Head of caudate nucleus (tissue), 42 donors: ENCODE measurements around the gene CAPZB.
A peak's percentile ranks its signal among the peaks of the same experiment; 100 is the strongest.

Experiments used
- DNase-seq, 42 donors: peaks; one replicate each; pipeline versions ENCODE4 v3.0.0 to v3.0.0-alpha.2; 2020 to 2021; ENCODE audit warnings: mixed read lengths in 7 of 42
- intact Hi-C: fragments of 100-400 bp; cut with DNase I; formaldehyde crosslinking; loops from one replicate; pipeline ENCODE4 v1.15.0; 2022

CAPZB gene

GRCh38 chr1:19370453-19371170 is 114.7 kb downstream of the CAPZB start:
- intact Hi-C loops = no loop called here
- no peak for DNase-seq

GRCh38 chr1:19369396-19370090 is 115.8 kb downstream of the CAPZB start:
- intact Hi-C loops = no loop called here
- DNase-seq = no peak

GRCh38 chr1:19368964-19369363 is 116.4 kb downstream of the CAPZB start:
- intact Hi-C loops = no loop called here
- DNase-seq = no peak

- intact Hi-C loops = no loop called here
- no peak for DNase-seq
These were observed 117.3 kb downstream of the CAPZB start for GRCh38 chr1:19368050-19368449.

- DNase-seq = peak in 14 of 42 donors; percentile 23 to 74 (median 44)
- intact Hi-C loops = no loop called here
These were observed 117.7 kb downstream of the CAPZB start for GRCh38 chr1:19367584-19368041.

- intact Hi-C loops = no loop called here
- peak in 8 of 42 donors; percentile 26 to 64 (median 40) for DNase-seq
These were observed 118.5 kb downstream of the CAPZB start for GRCh38 chr1:19366599-19367536.

GRCh38 chr1:19365721-19366120 is 119.6 kb downstream of the CAPZB start:
- DNase-seq = peak in 7 of 42 donors; percentile 28 to 58 (median 39)
- intact Hi-C loops = no loop called here

- intact Hi-C loops = no loop called here
- no peak for DNase-seq
These were observed 121.7 kb downstream of the CAPZB start for GRCh38 chr1:19363536-19364152.

- no peak for DNase-seq
These were observed 123.7 kb downstream of the CAPZB start for GRCh38 chr1:19361611-19362147.

GRCh38 chr1:19360843-19361610 is 124.3 kb downstream of the CAPZB start:
- intact Hi-C loops = no loop called here
- no peak for DNase-seq

More at GRCh38 chr1:19361611-19362147, 123.7 kb downstream of the CAPZB start:
- intact Hi-C loops = no loop called here

- DNase-seq = no peak
- intact Hi-C loops = no loop called here
These were observed 124.9 kb downstream of the CAPZB start for GRCh38 chr1:19360432-19360831.

GRCh38 chr1:19360016-19360415 is 125.3 kb downstream of the CAPZB start:
- DNase-seq = no peak
- intact Hi-C loops = no loop called here

GRCh38 chr1:19359357-19359756 is 126.0 kb downstream of the CAPZB start:
- DNase-seq = no peak
- intact Hi-C loops = no loop called here

GRCh38 chr1:19358710-19359109 is 126.6 kb downstream of the CAPZB start:
- DNase-seq = no peak
- intact Hi-C loops = no loop called here

GRCh38 chr1:19357299-19357986 is 127.9 kb downstream of the CAPZB start:
- no peak for DNase-seq
- intact Hi-C loops = no loop called here

GRCh38 chr1:19356266-19356665 is 129.1 kb downstream of the CAPZB start:
- intact Hi-C loops = no loop called here

GRCh38 chr1:19354531-19354981 is 130.8 kb downstream of the CAPZB start:
- DNase-seq = no peak
- intact Hi-C loops = no loop called here

More at GRCh38 chr1:19356266-19356665, 129.1 kb downstream of the CAPZB start:
- no peak for DNase-seq
